Measurements from ENCODE around the gene SCN7A.

SCN7A gene

DNA sequence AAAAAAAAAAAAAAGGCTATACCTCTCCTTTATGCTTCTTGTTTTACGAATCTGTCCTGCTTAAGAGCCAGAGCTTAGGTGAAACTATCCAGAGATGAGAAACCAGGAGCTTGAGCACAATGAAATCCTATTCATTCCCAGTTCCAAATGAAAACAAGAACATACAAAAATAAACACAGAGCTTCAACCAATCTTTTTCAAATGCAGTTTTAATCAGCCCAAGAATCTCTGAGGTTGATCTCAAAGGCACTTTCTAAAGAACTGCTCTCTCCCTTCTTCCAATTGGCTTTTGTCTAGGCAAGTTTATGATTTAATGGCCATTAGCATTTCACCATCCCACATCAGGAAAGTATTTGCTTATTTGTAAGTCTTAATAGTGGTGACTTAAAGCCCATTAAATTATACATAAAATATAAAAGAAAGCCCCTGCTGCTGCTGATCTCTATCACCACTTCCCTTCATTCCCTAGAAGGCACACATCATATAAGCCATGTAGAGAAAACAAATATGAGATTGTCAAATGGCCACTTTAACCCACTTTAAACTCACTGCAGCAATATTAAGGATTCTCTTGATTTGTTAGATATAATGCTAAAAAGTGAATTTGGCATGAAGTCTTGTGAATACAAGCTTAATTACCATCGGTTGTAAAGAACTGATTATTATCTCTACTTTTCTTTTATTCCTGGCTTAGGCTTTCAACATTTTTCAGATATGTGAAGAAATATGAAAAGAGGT, 89.0 kb downstream of the SCN7A start:
- no peak for DNase-seq (ENCODE audit: low read depth)

DNA sequence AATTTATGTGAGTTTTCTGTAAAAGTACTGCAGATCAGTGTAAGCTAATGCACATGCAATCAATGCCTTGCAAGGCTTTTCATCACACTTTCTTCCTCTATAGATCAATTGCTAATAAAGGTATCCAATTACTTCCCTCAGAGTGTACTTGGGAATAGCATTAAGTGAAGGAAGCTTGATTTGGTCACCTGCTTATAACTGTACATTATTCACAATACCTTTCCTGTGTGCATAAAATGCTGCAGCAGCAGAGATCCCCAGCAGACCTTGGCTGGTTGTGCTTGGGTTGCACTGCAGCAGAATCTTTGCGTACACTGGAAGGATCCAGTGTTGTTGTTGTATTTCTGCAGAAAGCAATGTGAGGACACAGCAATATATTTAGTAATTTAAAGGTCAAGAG, 99.8 kb downstream of the SCN7A start:
- DNase-seq (ENCODE audit: low read depth), result no peak

DNA sequence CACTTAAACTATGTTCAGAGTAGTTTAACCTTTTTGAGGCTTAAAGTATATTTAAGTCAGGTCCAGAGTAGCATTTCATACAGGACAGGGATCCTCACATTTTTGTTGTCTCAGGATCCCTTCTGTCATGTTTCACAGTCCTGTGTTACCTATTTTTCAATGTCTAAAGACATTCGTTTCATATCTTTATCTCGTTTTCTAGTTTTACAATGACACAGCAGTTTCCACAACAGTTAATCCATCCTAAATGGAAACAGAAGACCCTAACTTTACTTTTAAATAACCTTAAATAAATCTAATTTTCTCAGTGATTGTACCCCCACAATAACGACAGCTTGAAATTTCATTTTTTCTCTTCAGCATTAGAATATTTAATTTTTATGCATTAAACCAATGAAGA, 101.0 kb downstream of the SCN7A start:
- DNase-seq (ENCODE audit: low read depth), result no peak

DNA sequence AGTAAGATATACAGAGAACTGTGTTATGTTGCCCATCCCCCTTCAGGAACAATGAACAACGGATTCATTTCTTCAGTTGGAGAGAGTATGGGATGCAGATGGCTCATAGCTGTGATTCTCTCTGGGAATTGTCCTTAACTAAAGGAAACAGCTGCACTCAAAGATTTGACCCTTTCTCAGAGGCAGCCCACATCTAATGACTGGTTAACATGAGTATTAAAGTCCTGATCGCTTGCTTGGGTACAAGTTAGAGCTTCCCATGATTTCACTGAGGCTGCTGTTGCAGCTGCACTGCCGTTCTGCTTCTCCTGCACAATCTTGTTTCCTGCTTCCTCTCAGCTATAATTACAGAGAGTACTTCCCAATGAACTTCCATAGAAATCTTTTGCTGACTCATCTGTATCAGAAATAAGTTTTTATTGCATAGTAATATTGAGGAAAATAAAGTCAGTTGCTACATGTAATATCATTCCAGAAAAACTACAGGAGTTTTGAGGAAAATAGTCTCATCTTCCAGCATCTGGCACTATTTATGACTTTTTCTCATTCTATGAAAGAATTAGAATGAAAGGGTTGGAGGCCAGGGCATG, 105.5 kb downstream of the SCN7A start:
- DNase-seq (ENCODE audit: low read depth), result no peak

DNA sequence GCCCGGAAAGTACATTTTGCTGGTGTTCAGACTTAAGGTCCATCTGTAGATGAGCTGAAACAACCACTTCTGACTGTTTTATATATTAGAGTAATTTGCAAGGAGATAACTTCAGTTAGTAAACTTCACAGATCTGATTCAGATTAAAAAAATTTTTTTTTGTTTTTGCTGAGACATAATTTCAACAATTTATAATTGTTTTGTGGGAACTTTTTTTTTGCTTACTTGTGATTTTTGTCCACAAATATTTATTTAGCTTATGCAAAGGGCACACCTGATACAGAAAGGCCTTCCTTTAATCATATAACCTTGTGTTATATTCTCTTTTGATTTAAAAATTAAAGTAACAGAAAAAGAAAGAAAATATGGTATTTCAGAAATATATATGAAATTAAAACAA, 108.7 kb downstream of the SCN7A start:
- no peak for DNase-seq (ENCODE audit: low read depth)

DNA sequence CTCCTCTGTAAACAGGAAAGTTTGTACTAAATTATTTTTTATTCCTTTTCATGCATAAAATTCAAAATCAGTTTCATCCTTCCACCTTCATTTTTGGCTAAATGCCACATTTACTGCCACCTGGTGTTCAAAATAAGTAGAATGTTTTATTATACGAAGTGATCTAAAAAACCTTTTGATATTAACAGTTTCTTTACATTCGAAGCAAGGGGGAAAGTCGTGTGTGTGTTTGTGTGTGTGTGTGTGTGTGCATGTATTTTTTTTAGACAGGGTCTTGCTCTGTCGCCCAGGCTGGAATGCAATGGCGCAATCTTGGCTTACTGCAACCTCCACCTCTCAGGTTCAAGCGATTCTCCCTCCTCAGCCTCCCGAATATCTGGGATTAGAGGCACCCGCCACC, 109.3 kb downstream of the SCN7A start:
- no peak for DNase-seq (ENCODE audit: low read depth)

DNA sequence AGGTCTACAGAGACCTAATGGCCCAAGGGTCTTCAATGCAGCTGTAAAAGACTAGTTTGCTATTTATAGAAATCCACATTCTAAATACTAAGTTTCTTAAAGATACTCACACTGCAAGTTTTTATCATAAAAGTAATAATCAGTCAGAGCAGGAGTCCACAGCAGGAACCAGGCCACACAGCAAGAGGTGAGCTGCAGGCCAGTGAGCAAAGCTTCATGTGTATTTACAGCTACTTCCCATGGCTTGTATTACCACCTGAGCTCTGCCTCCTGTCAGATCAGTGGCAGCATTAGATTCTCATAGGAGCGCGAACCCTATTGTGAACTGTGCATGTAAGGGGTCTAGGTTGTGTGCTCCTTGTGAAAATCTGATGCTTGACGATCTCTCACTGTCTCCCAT, 111.6 kb downstream of the SCN7A start:
- DNase-seq (ENCODE audit: low read depth), result no peak

DNA sequence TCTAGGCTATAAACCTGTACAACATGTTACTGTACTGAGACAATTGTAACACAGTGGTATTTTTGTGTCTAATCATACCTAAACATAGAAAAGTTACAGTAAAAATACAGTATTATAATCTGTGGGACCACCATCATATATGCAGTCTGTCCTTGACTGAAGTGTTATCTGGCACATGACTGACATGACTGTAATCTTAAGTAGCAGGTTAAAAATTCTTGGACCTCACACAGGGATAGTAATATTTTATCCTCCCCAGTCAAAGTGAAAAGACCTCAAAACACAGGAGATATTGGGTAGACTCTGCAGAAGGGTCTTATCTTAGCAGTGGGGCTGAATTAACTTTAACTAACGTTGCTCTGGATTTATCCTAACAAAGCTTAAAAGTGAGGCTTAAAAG, 113.4 kb downstream of the SCN7A start:
- no peak for DNase-seq (ENCODE audit: low read depth)

DNA sequence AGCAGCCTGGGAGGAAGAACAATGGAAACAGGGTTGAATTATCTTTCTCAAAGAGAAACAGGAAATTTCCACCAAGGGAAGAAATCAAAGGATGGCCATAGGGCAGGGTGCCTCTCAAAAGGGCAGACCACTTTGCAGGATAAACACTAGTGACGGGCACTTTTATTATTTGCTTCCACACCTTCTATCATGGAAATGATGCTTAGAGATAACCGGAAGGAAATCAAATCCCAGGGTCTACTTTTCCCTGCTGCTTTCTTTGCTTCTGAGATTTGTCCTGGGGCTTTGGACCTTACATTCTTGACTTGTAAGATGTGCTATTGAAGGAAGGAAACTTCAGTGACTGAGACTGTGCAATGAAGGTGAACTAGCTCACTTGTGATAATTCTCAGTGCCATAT, 117.2 kb downstream of the SCN7A start:
- no peak for DNase-seq (ENCODE audit: low read depth)

DNA sequence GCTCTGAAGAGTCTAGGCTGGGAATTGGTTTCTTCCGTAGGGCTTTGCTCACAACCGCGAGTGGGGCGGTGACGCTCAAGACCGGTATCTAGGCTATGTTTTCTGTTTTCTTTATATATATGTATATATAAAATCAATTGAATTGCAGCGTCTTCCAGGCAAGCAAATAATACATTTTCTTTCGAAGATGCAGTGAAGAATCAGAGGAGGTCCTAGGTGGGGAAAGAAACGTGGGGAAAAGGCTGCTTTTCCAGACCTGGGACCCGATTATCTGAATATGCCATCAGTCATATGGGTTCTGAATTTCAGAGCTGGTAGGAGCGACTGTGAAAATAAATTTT, 117.6 kb downstream of the SCN7A start:
- DNase-seq (ENCODE audit: low read depth), result no peak

DNA sequence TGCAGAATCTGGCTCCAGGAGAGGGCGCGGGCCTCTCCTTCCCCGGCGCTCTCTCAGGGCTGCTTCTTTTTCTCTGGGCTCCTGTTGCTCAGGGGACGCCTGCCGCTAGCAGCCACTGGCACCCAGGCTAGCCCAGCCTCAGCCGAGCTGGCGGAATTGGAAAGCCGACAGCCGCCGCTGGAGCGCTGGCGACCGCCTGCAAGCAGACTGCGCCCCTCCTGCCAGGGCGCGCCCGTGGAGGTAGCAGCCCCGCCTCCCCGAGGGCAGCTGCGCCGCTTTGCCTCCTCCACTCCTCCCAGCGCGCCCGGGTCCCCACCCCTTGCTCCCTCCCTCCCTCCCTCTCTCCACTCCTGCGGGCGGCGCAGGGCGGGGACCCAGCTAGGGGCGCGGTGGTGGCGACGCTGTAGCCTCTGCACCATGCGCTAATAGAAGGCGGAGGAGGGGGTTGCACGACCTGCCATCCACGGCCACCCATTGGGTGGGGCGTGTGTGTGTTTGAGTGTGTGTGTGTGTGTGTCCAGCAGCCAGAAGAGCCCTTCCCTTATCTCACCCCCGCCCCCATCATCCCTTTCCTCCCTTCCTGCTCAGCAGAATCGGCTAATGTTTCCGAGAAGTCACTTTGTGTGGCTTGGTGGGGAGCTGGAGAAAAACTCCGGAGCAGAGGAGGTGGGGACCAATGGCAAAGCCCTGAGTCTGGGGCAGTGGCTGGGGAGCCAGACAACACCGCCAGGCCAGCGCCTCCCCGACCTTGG, 118.1 kb downstream of the SCN7A start, which contains the start of gene SCN9A:
TSS of gene SCN9A (minus strand) at position 209 of the 752 bp plus-strand sequence. CDS start 64,188 bp downstream, outside the sequence.
- no peak for DNase-seq (ENCODE audit: low read depth)

DNA sequence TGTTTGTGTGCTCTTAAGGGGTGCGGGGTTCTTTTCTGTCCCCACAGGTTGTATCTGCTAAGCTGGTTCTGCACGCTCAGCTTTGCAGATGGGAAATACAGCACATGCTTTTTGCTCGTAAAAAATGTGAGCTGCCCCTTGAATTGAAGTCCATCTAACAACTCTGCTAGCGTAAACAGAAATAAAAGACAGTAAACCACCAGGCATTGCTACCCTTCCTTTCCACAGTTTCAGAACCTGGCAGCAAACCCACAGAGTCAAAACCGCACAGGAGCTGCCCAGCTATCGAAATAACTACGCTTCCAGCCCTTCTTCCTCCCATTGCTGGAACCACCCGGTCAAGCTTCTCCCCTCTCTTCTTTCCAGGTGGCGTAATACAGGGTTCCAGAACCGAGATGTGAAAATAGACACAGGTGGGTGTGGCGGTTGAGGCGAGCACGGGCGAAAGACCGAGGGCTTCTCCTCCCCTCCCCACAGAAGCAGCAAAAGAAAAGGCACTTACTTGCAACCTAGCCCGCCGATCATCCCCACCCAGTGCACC, 118.8 kb downstream of the SCN7A start:
- DNase-seq (ENCODE audit: low read depth), result no peak

DNA sequence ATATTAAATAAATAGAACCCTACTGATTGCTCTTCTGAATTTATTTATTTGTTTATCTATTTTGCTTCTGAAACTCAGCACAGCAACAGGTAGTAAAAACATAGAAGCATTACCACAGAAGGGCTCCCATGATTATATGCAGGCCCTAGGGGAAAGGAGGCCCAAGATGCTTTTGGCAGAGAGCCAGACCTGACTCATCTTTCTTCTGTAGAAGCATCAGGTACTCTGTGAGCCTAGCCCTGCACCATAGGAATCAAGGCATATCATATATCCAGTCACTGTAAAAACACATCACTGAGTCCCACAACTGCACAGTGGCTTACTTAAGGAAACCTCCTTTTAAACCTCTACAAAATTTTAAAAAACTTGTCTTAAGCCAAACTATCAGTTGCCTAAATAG, 120.1 kb downstream of the SCN7A start:
- DNase-seq (ENCODE audit: low read depth), result no peak

DNA sequence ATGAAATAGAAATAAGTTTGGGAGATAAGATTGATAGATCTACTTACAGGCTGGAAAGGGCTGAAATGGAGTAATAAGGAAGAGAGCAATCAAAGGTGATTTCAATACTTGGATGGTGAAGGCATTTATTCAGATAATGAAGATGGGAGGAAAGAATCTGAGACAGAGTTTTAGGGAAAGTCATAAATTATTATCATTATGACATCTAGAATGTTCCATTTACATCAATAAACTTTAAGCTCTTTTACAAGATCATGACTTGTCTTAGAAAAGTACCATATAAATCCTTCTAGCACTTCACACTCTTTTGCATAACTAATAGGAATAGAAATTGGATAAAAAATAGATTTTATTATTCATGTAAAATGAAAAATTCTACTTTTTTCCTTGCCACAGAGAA, 120.5 kb downstream of the SCN7A start:
- DNase-seq (ENCODE audit: low read depth), result no peak

DNA sequence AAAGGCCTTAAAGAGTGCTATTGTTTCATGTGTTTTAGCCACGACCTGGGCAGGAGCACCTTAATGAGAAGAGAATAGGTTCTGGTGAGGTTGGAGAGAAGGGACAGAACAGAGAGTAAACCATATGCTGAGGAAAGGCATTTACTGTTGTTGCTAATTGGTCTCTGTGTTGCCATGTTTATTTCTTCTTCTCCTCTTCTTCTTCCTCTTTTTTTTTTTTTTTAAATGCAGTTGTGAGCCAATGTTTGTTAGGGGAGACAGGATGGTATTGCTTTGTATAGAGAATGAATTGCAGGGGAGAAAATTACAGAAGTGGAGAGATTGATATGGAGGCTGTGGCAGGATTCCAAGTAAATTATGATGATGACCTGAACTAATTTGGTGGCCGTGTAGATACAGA, 120.9 kb downstream of the SCN7A start:
- DNase-seq (ENCODE audit: low read depth), result no peak

DNA sequence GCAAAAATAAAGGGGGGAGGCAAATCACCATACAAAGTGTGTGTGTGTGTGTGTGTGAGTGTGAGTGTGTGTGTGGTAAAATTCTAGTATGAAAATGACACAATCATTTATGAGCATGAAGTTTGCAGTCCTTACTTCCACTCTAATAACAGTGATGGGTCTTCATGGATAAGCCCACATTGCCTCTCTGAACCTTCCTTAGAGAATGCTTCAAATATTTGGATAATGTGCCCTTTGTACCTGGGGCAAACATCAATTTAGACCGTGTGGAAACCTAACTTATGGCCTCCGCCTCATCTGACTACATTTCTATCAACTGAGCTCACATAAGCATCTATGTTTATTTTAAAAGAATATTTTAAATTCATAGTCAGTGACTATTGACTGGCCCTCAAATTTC, 122.0 kb downstream of the SCN7A start:
- DNase-seq (ENCODE audit: low read depth), result no peak

DNA sequence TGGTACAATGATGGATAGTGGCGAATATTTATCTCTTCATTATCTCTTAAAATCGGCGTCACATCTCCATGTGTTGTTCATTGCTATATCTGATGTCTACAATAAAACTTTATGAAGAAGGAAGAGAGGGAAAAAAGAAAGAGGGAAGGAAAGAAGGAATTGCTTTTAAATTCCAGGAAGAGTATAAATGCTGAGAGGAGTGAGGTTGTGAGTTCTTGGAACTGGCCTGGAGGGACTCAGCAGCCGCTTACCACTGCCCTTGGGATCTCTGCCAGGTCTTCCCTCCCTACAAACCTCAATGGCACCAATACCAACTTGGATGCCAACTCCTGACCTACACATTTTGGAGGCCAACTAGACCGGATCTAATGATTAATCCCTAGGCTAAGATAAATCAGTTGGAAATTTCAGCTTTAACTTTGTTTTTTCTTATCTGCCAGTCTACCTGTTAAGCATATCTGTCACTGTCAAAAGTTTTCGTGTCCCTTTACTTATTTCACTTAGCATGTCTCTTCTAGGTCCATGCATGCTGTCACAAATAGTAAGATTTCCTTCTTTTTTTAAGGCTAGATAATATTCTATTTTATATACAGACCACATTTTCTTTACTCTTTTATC, 128.1 kb downstream of the SCN7A start:
- DNase-seq (ENCODE audit: low read depth), result no peak

DNA sequence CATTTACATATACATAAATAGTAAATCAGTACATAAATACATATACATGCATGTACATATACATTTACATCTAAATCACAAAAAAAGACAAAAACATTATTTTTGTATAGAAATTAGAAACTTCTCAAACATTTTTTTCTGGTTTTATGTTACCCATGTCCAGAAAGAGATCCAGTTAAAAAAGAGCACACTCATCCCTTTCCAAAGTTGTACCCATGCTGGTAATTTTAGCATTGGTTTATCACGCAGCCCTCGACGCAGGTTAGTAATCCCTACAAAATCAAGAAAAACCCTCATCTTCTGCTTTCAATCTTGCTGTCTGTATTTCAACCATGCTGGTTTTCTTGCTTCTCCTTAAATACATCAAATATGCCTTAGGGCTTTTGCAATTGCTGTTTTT, 128.8 kb downstream of the SCN7A start:
- no peak for DNase-seq (ENCODE audit: low read depth)

DNA sequence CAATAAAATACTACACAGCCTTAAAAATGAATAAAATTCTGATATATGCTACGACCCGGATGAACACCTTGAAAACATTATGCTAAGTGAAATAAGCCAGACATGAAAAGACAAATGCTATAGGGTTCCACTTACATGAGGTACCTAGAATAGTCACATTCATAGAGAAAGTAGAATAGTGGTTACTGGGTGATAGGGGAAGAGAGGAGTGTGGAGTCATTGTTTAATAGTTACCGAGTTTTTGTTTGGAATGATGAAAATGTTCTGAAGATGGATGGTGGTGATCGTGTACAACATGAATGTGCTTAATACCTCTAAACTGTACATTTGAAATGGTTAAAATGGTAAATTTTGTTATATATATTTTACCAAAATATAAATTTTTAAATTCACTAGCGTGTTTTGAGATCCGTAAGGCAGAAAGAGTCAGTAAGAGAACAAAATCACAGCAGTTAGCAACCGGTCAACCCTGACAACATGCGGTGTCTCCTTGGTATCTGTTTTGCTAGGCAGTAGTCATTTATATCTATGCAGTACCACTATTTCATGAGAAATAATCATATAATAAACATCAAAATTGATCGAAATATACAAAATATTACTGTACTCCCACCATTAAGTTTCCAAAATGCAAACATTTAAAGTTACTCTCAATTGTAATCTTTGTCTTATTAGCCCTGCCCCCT, 129.4 kb downstream of the SCN7A start:
- no peak for DNase-seq (ENCODE audit: low read depth)

DNA sequence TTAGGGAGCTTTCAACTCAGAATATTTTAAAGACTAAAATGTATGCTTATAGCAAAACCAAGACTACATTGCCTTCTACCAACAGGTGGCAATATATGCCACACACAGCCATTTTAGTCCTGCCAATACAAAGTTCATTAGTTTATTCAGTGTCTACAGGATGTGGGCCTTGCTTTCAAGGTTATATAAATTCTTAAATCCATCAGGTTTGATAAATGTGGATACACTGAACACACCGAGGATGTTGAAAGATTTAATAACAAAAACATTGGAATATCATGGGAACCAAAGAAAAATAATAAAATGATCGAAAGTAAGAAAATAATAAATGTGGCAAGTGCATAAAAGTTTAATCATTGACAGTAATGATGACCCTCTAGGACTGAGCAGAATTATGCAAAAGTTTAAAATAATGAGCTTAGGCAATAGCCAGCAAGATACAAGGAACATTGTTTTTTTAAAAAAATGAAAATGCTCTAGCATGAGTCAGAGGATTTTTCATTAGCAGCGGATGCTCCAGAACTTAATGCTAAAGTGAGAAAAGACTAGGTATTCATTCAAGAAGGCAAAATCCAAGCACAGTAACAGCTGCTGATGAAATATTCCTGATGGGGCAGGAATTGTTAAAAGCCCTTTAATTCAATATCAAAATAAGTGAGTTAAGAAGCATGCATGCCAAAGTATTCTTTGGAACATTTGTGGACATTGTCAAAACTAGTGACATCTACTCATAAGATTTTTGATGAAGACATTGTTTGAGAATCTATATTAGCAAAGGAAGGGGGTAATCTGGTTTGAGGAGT, 132.5 kb downstream of the SCN7A start:
- no peak for DNase-seq (ENCODE audit: low read depth)

DNA sequence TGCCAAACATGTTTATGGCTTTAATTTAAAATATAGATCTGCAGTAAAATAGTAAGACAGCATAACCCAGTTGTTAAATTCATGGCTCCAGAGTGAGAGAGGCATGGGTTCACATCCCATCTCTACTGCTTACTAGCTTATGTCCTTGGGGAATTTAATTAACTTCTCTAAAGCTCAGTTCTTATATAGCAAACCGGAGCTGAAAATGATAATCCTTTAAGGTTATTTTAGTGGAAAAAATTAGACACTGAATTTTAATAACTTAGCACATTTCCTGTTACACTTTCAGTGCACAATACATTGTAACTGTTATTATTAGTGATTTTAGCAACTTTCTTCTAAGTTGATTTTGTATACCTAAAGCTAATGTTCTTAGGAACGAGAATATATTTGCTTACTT, 133.1 kb downstream of the SCN7A start:
- no peak for DNase-seq (ENCODE audit: low read depth)
